GM23248 (cell line): ENCODE results near the gene PSMB10. TPM values are rescaled to one million over a fixed set of nuclear protein-coding genes. Genes with fewer than 3 reads are reported as not detected.

Experiments
- DNase-seq: peaks from one replicate; pipeline ENCODE4 v3.0.0-alpha.2; 2015
- H2AFZ ChIP-seq: fragments of 200-600 bp; sonication (generic); 2 replicates; pipeline ENCODE4 v1.6.1; 2016; ENCODE audit warnings: antibody characterized with exemption
- H3F3A ChIP-seq: fragments of 200-600 bp; sonication (generic); 2 replicates; pipeline ENCODE4 v1.6.1; 2016; ENCODE audit warnings: mild to moderate bottlenecking, antibody characterized with exemption, mixed run types; ENCODE audit not compliant: insufficient read depth
- H3K27ac ChIP-seq: fragments of 200-600 bp; sonication (generic); 2 replicates; pipeline ENCODE4 v1.5.1; 2016; ENCODE audit warnings: mild to moderate bottlenecking
- H3K27me3 ChIP-seq: fragments of 200-600 bp; sonication (generic); replicated peaks from 2 replicates; pipeline ENCODE4 v1.6.1; 2016; ENCODE audit warnings: mild to moderate bottlenecking; ENCODE audit not compliant: insufficient read depth
- H3K36me3 ChIP-seq: fragments of 200-600 bp; sonication (generic); 2 replicates; pipeline ENCODE4 v1.6.1; 2016; ENCODE audit warnings: low read depth, mild to moderate bottlenecking
- H3K4me1 ChIP-seq: fragments of 200-600 bp; sonication (generic); 2 replicates; pipeline ENCODE4 v1.6.1; 2016; ENCODE audit warnings: mild to moderate bottlenecking; ENCODE audit not compliant: insufficient read depth
- H3K4me2 ChIP-seq: fragments of 200-600 bp; sonication (generic); one replicate; pipeline ENCODE4 v1.6.1; 2016; ENCODE audit warnings: mild to moderate bottlenecking; ENCODE audit not compliant: unreplicated experiment
- H3K4me3 ChIP-seq: fragments of 200-600 bp; sonication (generic); 2 replicates; pipeline ENCODE4 v1.5.1; 2016; ENCODE audit warnings: mild to moderate bottlenecking
- H3K79me2 ChIP-seq: fragments of 200-600 bp; sonication (generic); 2 replicates; pipeline ENCODE4 v1.6.1; 2016; ENCODE audit warnings: mild to moderate bottlenecking; ENCODE audit not compliant: insufficient read depth
- H3K9ac ChIP-seq: fragments of 200-600 bp; sonication (generic); 2 replicates; pipeline ENCODE4 v1.6.1; 2016; ENCODE audit warnings: mild to moderate bottlenecking
- H3K9me2 ChIP-seq: fragments of 200-600 bp; sonication (generic); 2 replicates; pipeline ENCODE4 v1.6.1; 2016; ENCODE audit warnings: mixed run types, mild to moderate bottlenecking, moderate library complexity; ENCODE audit not compliant: insufficient read depth
- H3K9me3 ChIP-seq: fragments of 200-600 bp; sonication (generic); one replicate; pipeline ENCODE4 v1.6.1; 2017; ENCODE audit warnings: low read depth
- H4K20me1 ChIP-seq: fragments of 200-600 bp; sonication (generic); 2 replicates; pipeline ENCODE4 v1.6.0; 2016; ENCODE audit not compliant: insufficient read depth
- EZH2 ChIP-seq: fragments of 200-600 bp; sonication (generic); IDR thresholded peaks from 2 replicates; pipeline ENCODE4 v1.6.1; 2018; ENCODE audit warnings: antibody characterized with exemption, mild to moderate bottlenecking; ENCODE audit not compliant: insufficient read depth, poor library complexity, severe bottlenecking
- EZH2phosphoT487 ChIP-seq: fragments of 200-600 bp; sonication (generic); IDR thresholded peaks from 2 replicates; pipeline ENCODE4 v1.6.1; 2018; ENCODE audit warnings: antibody characterized with exemption, moderate library complexity, mild to moderate bottlenecking, low read depth; ENCODE audit not compliant: insufficient read depth
- WGBS, 2 experiments: methylation state at CpG; one replicate each; pipeline ENCODE4 v1.1.6; 2015 to 2017; ENCODE audit warnings: low lambda C conversion rate in 2 of 2, low coverage in 1 of 2; ENCODE audit errors: missing lambda C conversion rate in 2 of 2; 5-methylcytosine and 5-hydroxymethylcytosine counted together
- in situ Hi-C: fragments of 300-500 bp; cut with MboI; formaldehyde crosslinking; loops from 2 replicates; pipeline ENCODE4 v1.15.0; 2020
- polyA plus RNA-seq: library from polyadenylated mRNA; unstranded; fragments of >200 nt; fragmentation: Nextera tagmentation; extraction: Ambion mirVana; gene quantifications from 2 replicates; pipeline ENCODE4 v1.2.1, GENCODE V29; 2016
- small RNA-seq: library from RNA; depleted of rRNA; stranded (forward); fragments of <200 nt; gene quantifications from one replicate; pipeline ENCODE3, GENCODE V24; 2014; ENCODE audit warnings: low read depth, low replicate concordance
- total RNA-seq: library from RNA; depleted of rRNA; stranded (reverse); fragments of >200 nt; shearing (Covaris generic); gene quantifications from 2 replicates; pipeline ENCODE4 v1.2.3, GENCODE V29; 2014; rRNA removed

The PSMB10 gene
- total and polyA plus RNA-seq, 2 experiments from 2014 or later, result 18.9 to 55.1 TPM

GRCh38 chr16:67884684-67885083, 52.0 kb downstream of the PSMB10 start, which contains the start of gene NRN1L:
Gene NRN1L, plus strand, starts transcription at chr16:67884885. Its CDS starts 19 bp downstream, at chr16:67884904.
- H3K9me2 ChIP-seq, result no peaks in the 10 kb centered on the region
- peaks cover 11% of the 10 kb centered on the region for H3F3A ChIP-seq
- DNase-seq, result peak; percentile 95
- in situ Hi-C loops, result no loop called here
- no peak within 1 kb of the TSS for H3K9ac ChIP-seq
- H3K4me3 ChIP-seq, result no peak within 1 kb of the TSS
- H3K36me3 ChIP-seq, result peaks cover 4% of the 10 kb centered on the region; the same call in 1 of the 2 replicates
- no peaks in the 10 kb centered on the region for H4K20me1 ChIP-seq
- H3K4me1 ChIP-seq, result peaks cover 6% of the 10 kb centered on the region; the same call in 1 of the 2 replicates
- no peaks in the 10 kb centered on the region for H3K9me3 ChIP-seq
- H3K27ac ChIP-seq, result 0 out of 2 replicates have a peak within 1 kb of the TSS, but pooled peaks have one; percentile 14
- H3K4me2 ChIP-seq, result peak within 1 kb of the TSS; percentile 56
- no peak within 1 kb of the TSS for H2AFZ ChIP-seq
- no peaks in the 10 kb centered on the region for H3K27me3 ChIP-seq
- 3 to 7% methylated on average over 16 to 22 of the region's 22 CpGs for WGBS, 2 experiments
- TF ChIP-seq EZH2, result no peak
- TF ChIP-seq EZH2phosphoT487, result no peak
- H3K79me2 ChIP-seq, result no peaks in the 10 kb centered on the region

Small RNA genes within 50 kb of the gene (small RNA-seq; reads per million reads assigned to genes)
- not detected for gene NRN1L

Other genes with a start within 250 kb of the PSMB10 start
- 10.2 and 17.5 TPM in 2 replicates for gene GFOD2, start 217.5 kb downstream of the PSMB10 start, total RNA-seq
- gene GFOD2, start 217.5 kb downstream of the PSMB10 start, polyA plus RNA-seq, result 10.1 and 11.4 TPM in 2 replicates
- 2.4 and 3.3 TPM in 2 replicates for gene RANBP10, start 130.3 kb downstream of the PSMB10 start, total RNA-seq
- gene RANBP10, start 130.3 kb downstream of the PSMB10 start, polyA plus RNA-seq, result 5.8 and 6.1 TPM in 2 replicates
- gene TSNAXIP1, start 130.0 kb downstream of the PSMB10 start, total RNA-seq, result 0.65 and 2.4 TPM in 2 replicates
- gene TSNAXIP1, start 130.0 kb downstream of the PSMB10 start, polyA plus RNA-seq, result 0.79 and 1.2 TPM in 2 replicates
- 27.9 and 37.9 TPM in 2 replicates for gene THAP11, start 94.5 kb downstream of the PSMB10 start, total RNA-seq
- gene THAP11, start 94.5 kb downstream of the PSMB10 start, polyA plus RNA-seq, result 23.4 and 23.6 TPM in 2 replicates
- gene NUTF2, start 89.9 kb downstream of the PSMB10 start, total RNA-seq, result 52.9 and 119 TPM in 2 replicates
- 268 and 280 TPM in 2 replicates for gene NUTF2, start 89.9 kb downstream of the PSMB10 start, polyA plus RNA-seq
- 53.4 and 59.4 TPM in 2 replicates for gene CENPT, start 89.2 kb downstream of the PSMB10 start, total RNA-seq
- 54.0 and 63.1 TPM in 2 replicates for gene CENPT, start 89.2 kb downstream of the PSMB10 start, polyA plus RNA-seq
- gene EDC4, start 63.8 kb downstream of the PSMB10 start, total RNA-seq, result 37.7 and 48.5 TPM in 2 replicates
- gene EDC4, start 63.8 kb downstream of the PSMB10 start, polyA plus RNA-seq, result 39.9 and 41.3 TPM in 2 replicates
- not detected in 2 replicates for gene NRN1L, start 52.0 kb downstream of the PSMB10 start, total RNA-seq
- gene NRN1L, start 52.0 kb downstream of the PSMB10 start, polyA plus RNA-seq, result not detected in 2 replicates
- gene PSKH1, start 43.6 kb downstream of the PSMB10 start, total RNA-seq, result 8.1 and 11.5 TPM in 2 replicates
- gene PSKH1, start 43.6 kb downstream of the PSMB10 start, polyA plus RNA-seq, result 22.7 and 23.6 TPM in 2 replicates
- gene CTRL, start 5.0 kb downstream of the PSMB10 start, total RNA-seq, result 0.76 TPM in 1 of 2 replicates, not detected in the other
- 3.8 and 7.4 TPM in 2 replicates for gene CTRL, start 5.0 kb downstream of the PSMB10 start, polyA plus RNA-seq
- 15.9 and 19.1 TPM in 2 replicates for gene LCAT, start 7.3 kb upstream of the PSMB10 start, total RNA-seq
- 5.3 and 5.4 TPM in 2 replicates for gene LCAT, start 7.3 kb upstream of the PSMB10 start, polyA plus RNA-seq
- gene SLC12A4, start 31.8 kb upstream of the PSMB10 start, total RNA-seq, result 93.2 and 101 TPM in 2 replicates
- gene SLC12A4, start 31.8 kb upstream of the PSMB10 start, polyA plus RNA-seq, result 57.5 and 63.0 TPM in 2 replicates
- not detected in 2 replicates for gene DPEP3, start 43.6 kb upstream of the PSMB10 start, total RNA-seq
- gene DPEP3, start 43.6 kb upstream of the PSMB10 start, polyA plus RNA-seq, result not detected in 2 replicates
- gene DPEP2, start 62.6 kb upstream of the PSMB10 start, total RNA-seq, result not detected in 2 replicates
- not detected in 2 replicates for gene DPEP2, start 62.6 kb upstream of the PSMB10 start, polyA plus RNA-seq
- gene DPEP2NB, start 79.1 kb upstream of the PSMB10 start, total RNA-seq, result not detected in 2 replicates
- not detected in 2 replicates for gene DPEP2NB, start 79.1 kb upstream of the PSMB10 start, polyA plus RNA-seq
- 8.8 and 9.7 TPM in 2 replicates for gene DDX28, start 86.4 kb upstream of the PSMB10 start, total RNA-seq
- gene DDX28, start 86.4 kb upstream of the PSMB10 start, polyA plus RNA-seq, result 8.3 and 9.0 TPM in 2 replicates
- 18.4 and 25.8 TPM in 2 replicates for gene DUS2, start 86.4 kb upstream of the PSMB10 start, total RNA-seq
- 14.0 and 15.1 TPM in 2 replicates for gene DUS2, start 86.4 kb upstream of the PSMB10 start, polyA plus RNA-seq
- gene NFATC3, start 148.5 kb upstream of the PSMB10 start, total RNA-seq, result 14.2 and 17.5 TPM in 2 replicates
- gene NFATC3, start 148.5 kb upstream of the PSMB10 start, polyA plus RNA-seq, result 10.2 and 12.3 TPM in 2 replicates